K562 (cell line): ENCODE results near the gene FAM199X. TPM values are rescaled to one million over a fixed set of nuclear protein-coding genes. Genes with fewer than 3 reads are reported as not detected.
A peak's percentile ranks its signal among the peaks of the same experiment; 100 is the strongest.

Source experiments
- CBX8 ChIP-seq: fragments of 200-600 bp; sonication (generic); IDR thresholded peaks from 2 replicates; pipeline ENCODE4 v1.6.1; 2012; ENCODE audit warnings: borderline replicate concordance, mixed run types, low read depth, mild to moderate bottlenecking, moderate library complexity, mixed read lengths, low read length, control low read depth, inconsistent platforms; ENCODE audit not compliant: poor library complexity, severe bottlenecking; ENCODE audit errors: extremely low read depth
- MAZ ChIP-seq, 2 experiments: fragments of 450-650 bp in 1 of 2; sonication (generic) in 1 of 2; formaldehyde crosslinking; IDR thresholded peaks in 1 of 2; conservative IDR thresholded peaks in 1 of 2; 2 replicates each; pipeline versions ENCODE4 v1.4.0 to v1.5.0; 2020; ENCODE audit warnings: mild to moderate bottlenecking in 1 of 2, missing genetic modification reagents in 1 of 2
- MEIS2 ChIP-seq: fragments of 450-650 bp; IDR thresholded peaks from 2 replicates; pipeline ENCODE4 v1.6.1; 2014; ENCODE audit warnings: mild to moderate bottlenecking; ENCODE audit not compliant: partially characterized antibody
- NCOR1 ChIP-seq: fragments of 450-650 bp; IDR thresholded peaks from 2 replicates; pipeline ENCODE4 v1.6.1; 2016; ENCODE audit warnings: mild to moderate bottlenecking, moderate library complexity
- PBX2 ChIP-seq, 2 experiments: IDR thresholded peaks in 1 of 2; conservative IDR thresholded peaks in 1 of 2; 2 replicates each; pipeline ENCODE4 v1.6.1; 2016; ENCODE audit warnings: low read depth in 2 of 2, mild to moderate bottlenecking in 1 of 2, missing compliant biosample characterization in 1 of 2, missing genetic modification characterization in 1 of 2, moderate library complexity in 1 of 2
- SIN3B ChIP-seq: fragments of 450-650 bp; IDR thresholded peaks from 2 replicates; pipeline ENCODE4 v1.6.1; 2017; ENCODE audit warnings: low read depth, mild to moderate bottlenecking, moderate library complexity
- SIX5 ChIP-seq, 2 experiments: IDR thresholded peaks; 2 replicates each; pipeline ENCODE4 v1.6.1; 2011; ENCODE audit warnings: low read length in 2 of 2, borderline replicate concordance in 1 of 2, low read depth in 1 of 2, mild to moderate bottlenecking in 1 of 2, moderate library complexity in 1 of 2; ENCODE audit not compliant: insufficient read depth in 1 of 2
- SPI1 ChIP-seq: IDR thresholded peaks from 2 replicates; pipeline ENCODE4 v1.6.1; 2011; ENCODE audit warnings: low read depth, low read length, control low read depth, borderline replicate concordance
- UBTF ChIP-seq, 2 experiments: IDR thresholded peaks; 2 replicates each; pipeline ENCODE4 v1.6.1; 2012; ENCODE audit warnings: improper control_type of control experiment in 2 of 2, low read depth in 2 of 2, low read length in 2 of 2, borderline replicate concordance in 1 of 2
- ZNF232 ChIP-seq: sonication (generic); formaldehyde crosslinking; IDR thresholded peaks from 2 replicates; pipeline ENCODE4 v1.8.0; 2022; ENCODE audit warnings: mild to moderate bottlenecking, missing genetic modification reagents
- ZNF408 ChIP-seq: fragments of 250-450 bp; sonication (Bioruptor Pico); IDR thresholded peaks from 2 replicates; pipeline ENCODE4 v1.4.0; 2020; ENCODE audit warnings: low read depth, mild to moderate bottlenecking, moderate library complexity
- ZNF696 ChIP-seq: fragments of 250-450 bp; sonication (Bioruptor Pico); conservative IDR thresholded peaks from 2 replicates; pipeline ENCODE4 v1.4.0; 2020; ENCODE audit warnings: mild to moderate bottlenecking, moderate library complexity
- ZNF76 ChIP-seq: fragments of 250-450 bp; sonication (Bioruptor Pico); IDR thresholded peaks from 2 replicates; pipeline ENCODE4 v1.4.0; 2020; ENCODE audit warnings: mild to moderate bottlenecking, moderate library complexity, borderline replicate concordance
- ZNF77 ChIP-seq: fragments of 250-450 bp; sonication (Bioruptor Pico); IDR thresholded peaks from 2 replicates; pipeline ENCODE4 v1.5.0; 2020
- polyA plus RNA-seq, 8 experiments: library from polyadenylated mRNA; depleted of rRNA in 4 of 8; stranded (reverse) in 5 of 8; unstranded in 3 of 8; fragments of >200 nt; fragmentation: Nextera tagmentation in 2 of 8; fragmentation: Illumina TruSeq in 1 of 8; extraction: Ambion mirVana in 2 of 8; extraction: Trizol in 1 of 8; gene quantifications; 2 replicates each; pipeline versions ENCODE4 v1.2.1 to v1.2.3, GENCODE V29; 2011 to 2014; ENCODE audit warnings: inconsistent platforms in 1 of 8, missing spikeins in 1 of 8
- total RNA-seq, 7 experiments: library from RNA; depleted of rRNA in 6 of 7; stranded (reverse); fragments of >200 nt in 6 of 7; fragmentation: Illumina TruSeq in 2 of 7; extraction: Trizol in 2 of 7; gene quantifications; 2 replicates each; pipeline versions ENCODE4 v1.2.1 to v1.2.3, GENCODE V29; 2011 to 2021; ENCODE audit warnings: low replicate concordance in 1 of 7
- TF ChIP-seq, protein P1 (sequence below): fragments of 200-800 bp; sonication (Bioruptor generic); IDR thresholded peaks from 2 replicates; pipeline ENCODE4 v1.6.1; 2017; ENCODE audit warnings: missing genetic modification characterization, missing compliant biosample characterization
- TF ChIP-seq, protein P2 (sequence below), 2 experiments: fragments of 200-800 bp in 1 of 2; sonication (Bioruptor generic) in 1 of 2; sonication (generic) in 1 of 2; formaldehyde crosslinking in 1 of 2; IDR thresholded peaks in 1 of 2; conservative IDR thresholded peaks in 1 of 2; 2 replicates each; pipeline versions ENCODE4 v1.5.0 to v1.6.1; 2016 to 2020; ENCODE audit warnings: missing compliant biosample characterization in 1 of 2, missing genetic modification characterization in 1 of 2, missing genetic modification reagents in 1 of 2

The FAM199X gene
- total and polyA plus RNA-seq, 9 of the 15 experiments (the other 6 are each of a cell fraction or from before 2014, with no cell fraction given): 4.6 to 22.2 (median 13.7) TPM

- TF ChIP-seq PBX2 (CRISPR knock-in tag; IDR thresholded peaks at IDR 0.05; ENCODE audit: low read depth) (no peak), PBX2 (tag; conservative IDR thresholded peaks at IDR 0.05; ENCODE audit: low read depth) (peak; percentile 56), ZNF76 (CRISPR knock-in tag) (peak; percentile 83; the same call in 1 of the 2 replicates), NCOR1 (peak; percentile 18; the same call in 1 of the 2 replicates), ZNF77 (CRISPR knock-in tag) (no peak), MEIS2 (peak; percentile 37), ZNF408 (CRISPR knock-in tag) (no peak), ZNF232 (CRISPR knock-in tag) (no peak), SPI1 (no peak), MAZ (CRISPR knock-in tag; conservative IDR thresholded peaks at IDR 0.05 in 1 of 2, IDR thresholded peaks at IDR 0.05 in 1 of 2) (peak; percentile 62 to 77), SIN3B (peak; percentile 99), UBTF (IDR thresholded peaks at IDR 0.05; ENCODE audit: borderline replicate concordance in 1 of 2, low read depth in 2 of 2, low read length in 2 of 2) (no peak), ZNF696 (no peak), SIX5 (IDR thresholded peaks at IDR 0.05; ENCODE audit: borderline replicate concordance in 1 of 2, insufficient read depth in 1 of 2, low read depth in 1 of 2, low read length in 2 of 2) (peak; percentile 59 to 71; a peak in 3 of 4 replicates), CBX8 (no peak)
- TF ChIP-seq, protein P1, sequence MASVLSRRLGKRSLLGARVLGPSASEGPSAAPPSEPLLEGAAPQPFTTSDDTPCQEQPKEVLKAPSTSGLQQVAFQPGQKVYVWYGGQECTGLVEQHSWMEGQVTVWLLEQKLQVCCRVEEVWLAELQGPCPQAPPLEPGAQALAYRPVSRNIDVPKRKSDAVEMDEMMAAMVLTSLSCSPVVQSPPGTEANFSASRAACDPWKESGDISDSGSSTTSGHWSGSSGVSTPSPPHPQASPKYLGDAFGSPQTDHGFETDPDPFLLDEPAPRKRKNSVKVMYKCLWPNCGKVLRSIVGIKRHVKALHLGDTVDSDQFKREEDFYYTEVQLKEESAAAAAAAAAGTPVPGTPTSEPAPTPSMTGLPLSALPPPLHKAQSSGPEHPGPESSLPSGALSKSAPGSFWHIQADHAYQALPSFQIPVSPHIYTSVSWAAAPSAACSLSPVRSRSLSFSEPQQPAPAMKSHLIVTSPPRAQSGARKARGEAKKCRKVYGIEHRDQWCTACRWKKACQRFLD: 0 out of 2 replicates have a peak, but pooled peaks have one; percentile 20
- TF ChIP-seq, protein P2, sequence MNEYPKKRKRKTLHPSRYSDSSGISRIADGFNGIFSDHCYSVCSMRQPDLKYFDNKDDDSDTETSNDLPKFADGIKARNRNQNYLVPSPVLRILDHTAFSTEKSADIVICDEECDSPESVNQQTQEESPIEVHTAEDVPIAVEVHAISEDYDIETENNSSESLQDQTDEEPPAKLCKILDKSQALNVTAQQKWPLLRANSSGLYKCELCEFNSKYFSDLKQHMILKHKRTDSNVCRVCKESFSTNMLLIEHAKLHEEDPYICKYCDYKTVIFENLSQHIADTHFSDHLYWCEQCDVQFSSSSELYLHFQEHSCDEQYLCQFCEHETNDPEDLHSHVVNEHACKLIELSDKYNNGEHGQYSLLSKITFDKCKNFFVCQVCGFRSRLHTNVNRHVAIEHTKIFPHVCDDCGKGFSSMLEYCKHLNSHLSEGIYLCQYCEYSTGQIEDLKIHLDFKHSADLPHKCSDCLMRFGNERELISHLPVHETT (CRISPR knock-in tag; conservative IDR thresholded peaks at IDR 0.05 in 1 of 2, IDR thresholded peaks at IDR 0.05 in 1 of 2): peak in 1 of 2 experiments; percentile 94; a peak in 2 of 4 replicates
Observed at GRCh38 chrX:104156630-104157529, 9.4 kb upstream of the FAM199X start, which contains the start of gene SLC25A53 (continued).
